HepG2 (cell line): ENCODE results near the gene NOB1. TPM values are rescaled to one million over a fixed set of nuclear protein-coding genes. Genes with fewer than 3 reads are reported as not detected.

Experiments used
- ARHGAP35 ChIP-seq: sonication (generic); formaldehyde crosslinking; IDR thresholded peaks from 2 replicates; pipeline ENCODE4 v1.9.0; 2022; ENCODE audit warnings: mild to moderate bottlenecking, inconsistent platforms, moderate library complexity, missing genetic modification reagents, borderline replicate concordance
- EZH2 ChIP-seq: conservative IDR thresholded peaks from 2 replicates; pipeline ENCODE4 v1.6.1; 2012; ENCODE audit warnings: mild to moderate bottlenecking, low read depth, low read length, moderate library complexity
- HMGA1 ChIP-seq: sonication (generic); formaldehyde crosslinking; conservative IDR thresholded peaks from 2 replicates; pipeline ENCODE4 v1.4.0; 2020; ENCODE audit warnings: missing genetic modification reagents
- KDM1A ChIP-seq: IDR thresholded peaks from 2 replicates; pipeline ENCODE4 v1.6.1; 2016; ENCODE audit warnings: missing compliant biosample characterization
- PHF21A ChIP-seq: sonication (generic); formaldehyde crosslinking; IDR thresholded peaks from 2 replicates; pipeline ENCODE4 v1.5.0; 2020; ENCODE audit warnings: mild to moderate bottlenecking, missing genetic modification reagents
- POLR2AphosphoS2 ChIP-seq: IDR thresholded peaks from 2 replicates; pipeline ENCODE4 v1.6.1; 2011; ENCODE audit warnings: low read depth, low read length, improper control_type of control experiment
- RFX5 ChIP-seq: IDR thresholded peaks from 2 replicates; pipeline ENCODE4 v1.6.1; 2011; ENCODE audit warnings: low read depth, low read length, improper control_type of control experiment
- SETDB1 ChIP-seq: sonication (generic); formaldehyde crosslinking; IDR thresholded peaks from 2 replicates; pipeline ENCODE4 v1.5.1; 2020; ENCODE audit warnings: missing genetic modification reagents, mild to moderate bottlenecking, borderline replicate concordance
- TRIM24 ChIP-seq: sonication (generic); formaldehyde crosslinking; IDR thresholded peaks from 2 replicates; pipeline ENCODE4 v1.8.0; 2022; ENCODE audit warnings: mild to moderate bottlenecking, missing genetic modification reagents
- TSC22D2 ChIP-seq: sonication (generic); formaldehyde crosslinking; IDR thresholded peaks from 2 replicates; pipeline ENCODE4 v1.5.1; 2020; ENCODE audit warnings: missing genetic modification reagents, mild to moderate bottlenecking, borderline replicate concordance
- WIZ ChIP-seq: sonication (generic); formaldehyde crosslinking; IDR thresholded peaks from 2 replicates; pipeline ENCODE4 v1.5.1; 2020; ENCODE audit warnings: mild to moderate bottlenecking, missing genetic modification reagents
- ZBTB25 ChIP-seq: IDR thresholded peaks from 2 replicates; pipeline ENCODE4 v1.6.1; 2018; ENCODE audit warnings: missing genetic modification reagents
- ZNF251 ChIP-seq: sonication (generic); formaldehyde crosslinking; IDR thresholded peaks from 2 replicates; pipeline ENCODE4 v1.9.0; 2021; ENCODE audit warnings: mild to moderate bottlenecking, missing genetic modification reagents
- ZNF317 ChIP-seq: sonication (generic); formaldehyde crosslinking; IDR thresholded peaks from 2 replicates; pipeline ENCODE4 v1.5.0; 2020; ENCODE audit warnings: mild to moderate bottlenecking, missing genetic modification reagents
- ZNF460 ChIP-seq: sonication (generic); formaldehyde crosslinking; IDR thresholded peaks from 2 replicates; pipeline ENCODE4 v1.5.1; 2020; ENCODE audit warnings: missing genetic modification reagents, mild to moderate bottlenecking, borderline replicate concordance
- ZNF691 ChIP-seq: sonication (generic); formaldehyde crosslinking; IDR thresholded peaks from 2 replicates; pipeline ENCODE4 v1.4.0; 2020; ENCODE audit warnings: missing genetic modification reagents, low read depth, mild to moderate bottlenecking, borderline replicate concordance
- ZNF770 ChIP-seq: sonication (generic); formaldehyde crosslinking; IDR thresholded peaks from 2 replicates; pipeline ENCODE4 v1.5.0; 2020; ENCODE audit warnings: mild to moderate bottlenecking, missing genetic modification reagents
- polyA plus RNA-seq, 8 experiments: library from polyadenylated mRNA; depleted of rRNA in 3 of 8; stranded (reverse) in 7 of 8; unstranded in 1 of 8; fragments of >200 nt; fragmentation: Illumina TruSeq in 4 of 8; extraction: Trizol in 4 of 8; gene quantifications; 2 replicates each; pipeline versions ENCODE4 v1.2.1 to v1.2.3, GENCODE V29; 2011 to 2016; ENCODE audit warnings: low read depth in 4 of 8, missing spikeins in 1 of 8, mixed read lengths in 1 of 8; ENCODE audit not compliant: insufficient read depth in 1 of 8
- total RNA-seq, 5 experiments: library from RNA; depleted of rRNA; stranded (reverse); fragments of >200 nt; fragmentation: Illumina TruSeq; extraction: Trizol; gene quantifications; 2 replicates each; pipeline ENCODE4 v1.2.3, GENCODE V29; 2016; ENCODE audit warnings: low read depth in 1 of 5
- TF ChIP-seq, protein P1 (sequence below): sonication (generic); formaldehyde crosslinking; IDR thresholded peaks from 2 replicates; pipeline ENCODE4 v1.5.0; 2020; ENCODE audit warnings: missing genetic modification reagents

NOB1 gene
- total and polyA plus RNA-seq, 2 of the 13 experiments (the other 11 are each of a cell fraction or from before 2014, with no cell fraction given) = 47.1 to 162 TPM

DNA sequence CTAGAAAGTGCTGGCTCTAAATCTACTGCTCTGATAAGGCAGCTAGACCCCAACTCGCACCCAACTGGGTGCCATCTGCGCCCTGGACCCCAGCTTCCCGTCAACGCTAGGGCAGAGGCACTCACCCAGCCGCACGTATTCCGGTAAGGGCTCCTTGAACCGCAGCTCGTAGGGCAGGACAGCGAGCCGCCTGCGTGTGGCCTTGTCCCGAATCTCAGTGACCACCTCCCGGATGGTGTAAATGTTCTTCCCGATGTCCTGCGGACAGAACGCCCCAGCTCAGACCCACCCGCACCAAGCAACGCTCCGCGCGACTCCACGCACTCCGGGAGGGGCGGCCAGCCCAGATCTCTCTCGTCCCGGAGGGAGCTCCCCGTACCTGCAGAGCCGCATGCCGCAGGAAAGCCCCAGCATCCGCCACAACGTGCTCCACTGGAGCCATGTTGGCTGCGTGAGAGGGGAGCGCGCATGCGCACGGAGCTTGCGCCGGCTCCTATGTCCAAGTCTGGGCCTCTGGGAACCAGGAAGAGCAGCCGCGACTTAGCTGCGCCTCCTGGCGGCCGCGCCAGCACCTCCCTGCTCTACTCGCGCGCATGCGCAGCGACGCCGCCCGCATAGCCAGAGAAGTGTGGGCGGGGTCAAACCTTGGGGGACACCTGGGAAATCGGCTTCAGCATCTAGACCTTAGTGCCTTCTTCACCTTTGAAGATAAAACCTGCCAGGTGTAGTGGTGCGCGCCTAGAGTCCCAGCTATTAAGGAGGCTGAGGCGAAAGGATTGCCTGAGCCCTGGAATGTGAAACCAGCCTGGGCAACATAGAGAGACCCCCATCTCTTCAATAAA, at the start of gene NOB1 (continued):
- no peak for TF ChIP-seq POLR2AphosphoS2
- TF ChIP-seq WIZ (CRISPR knock-in tag) = peak; percentile 93
- TF ChIP-seq ZNF460 (CRISPR knock-in tag) = peak; percentile 19; the same call in 1 of the 2 replicates
- 0 out of 2 replicates have a peak, but pooled peaks have one; percentile 82 for TF ChIP-seq ZNF317 (CRISPR knock-in tag)
- no peak for TF ChIP-seq HMGA1
- TF ChIP-seq KDM1A (CRISPR knock-in tag) = no peak
- TF ChIP-seq RFX5 = peak; percentile 34; the same call in 1 of the 2 replicates
- 0 out of 2 replicates have a peak, but pooled peaks have one; percentile 61 for TF ChIP-seq ZNF251 (CRISPR knock-in tag)
- TF ChIP-seq, protein P1, sequence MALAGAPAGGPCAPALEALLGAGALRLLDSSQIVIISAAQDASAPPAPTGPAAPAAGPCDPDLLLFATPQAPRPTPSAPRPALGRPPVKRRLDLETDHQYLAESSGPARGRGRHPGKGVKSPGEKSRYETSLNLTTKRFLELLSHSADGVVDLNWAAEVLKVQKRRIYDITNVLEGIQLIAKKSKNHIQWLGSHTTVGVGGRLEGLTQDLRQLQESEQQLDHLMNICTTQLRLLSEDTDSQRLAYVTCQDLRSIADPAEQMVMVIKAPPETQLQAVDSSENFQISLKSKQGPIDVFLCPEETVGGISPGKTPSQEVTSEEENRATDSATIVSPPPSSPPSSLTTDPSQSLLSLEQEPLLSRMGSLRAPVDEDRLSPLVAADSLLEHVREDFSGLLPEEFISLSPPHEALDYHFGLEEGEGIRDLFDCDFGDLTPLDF (CRISPR knock-in tag) = peak; percentile 46
- TF ChIP-seq EZH2 = no peak
- TF ChIP-seq ZBTB25 (CRISPR knock-in tag) = peak; percentile 76; the same call in 1 of the 2 replicates
- TF ChIP-seq TSC22D2 = 0 out of 2 replicates have a peak, but pooled peaks have one; percentile 39
- peak; percentile 89 for TF ChIP-seq PHF21A (CRISPR knock-in tag)
- peak; percentile 83; the same call in 1 of the 2 replicates for TF ChIP-seq ZNF691 (CRISPR knock-in tag)
- TF ChIP-seq ARHGAP35 = peak; percentile 81
- TF ChIP-seq SETDB1 (CRISPR knock-in tag) = no peak
- TF ChIP-seq ZNF770 = peak; percentile 33; the same call in 1 of the 2 replicates
- TF ChIP-seq TRIM24 (CRISPR knock-in tag) = no peak
- TF ChIP-seq, all 625 proteins: peak for 415
